Astrocyte (in vitro differentiated cells and primary cell): ENCODE measurements around the gene UBE2C. TPM values are rescaled to one million over a fixed set of nuclear protein-coding genes. Genes with fewer than 3 reads are reported as not detected.

Experiments
- DNase-seq: peaks from one replicate; pipeline ENCODE4 v3.0.0-alpha.2; 2010; ENCODE audit warnings: low read depth
- FAIRE-seq: peaks from 2 replicates; lab custom pipeline; 2011; peaks lifted over from hg19 to GRCh38; lab: Jason Lieb, UNC
- H2AFZ ChIP-seq: 2 replicates; pipeline ENCODE4 v1.6.0; 2012; ENCODE audit warnings: low read depth, low read length, inconsistent platforms
- H3K27ac ChIP-seq: 2 replicates; pipeline ENCODE4 v1.5.1; 2011; ENCODE audit warnings: low read depth, low read length, inconsistent platforms
- H3K27me3 ChIP-seq: 2 replicates; pipeline ENCODE4 v1.6.0; 2011; ENCODE audit warnings: low read length, inconsistent platforms; ENCODE audit not compliant: insufficient read depth
- H3K36me3 ChIP-seq: 2 replicates; pipeline ENCODE4 v1.5.1; 2011; ENCODE audit warnings: low read length, inconsistent platforms; ENCODE audit not compliant: insufficient read depth
- H3K4me1 ChIP-seq: 2 replicates; pipeline ENCODE4 v1.5.1; 2011; ENCODE audit warnings: low read length, inconsistent platforms; ENCODE audit not compliant: insufficient read depth
- H3K4me2 ChIP-seq: 2 replicates; pipeline ENCODE4 v1.6.0; 2012; ENCODE audit warnings: low read length, inconsistent platforms
- H3K4me3 ChIP-seq: 2 replicates; pipeline ENCODE4 v1.5.1; 2011; ENCODE audit warnings: low read depth, mild to moderate bottlenecking, low read length, inconsistent platforms; ENCODE audit not compliant: insufficient read depth
- H3K79me2 ChIP-seq: 2 replicates; pipeline ENCODE4 v1.6.0; 2012; ENCODE audit warnings: mild to moderate bottlenecking, low read length, inconsistent platforms; ENCODE audit not compliant: insufficient read depth
- H3K9ac ChIP-seq: 2 replicates; pipeline ENCODE4 v1.6.0; 2012; ENCODE audit warnings: mild to moderate bottlenecking, low read length, inconsistent platforms
- H3K9me3 ChIP-seq: 2 replicates; pipeline ENCODE4 v1.5.1; 2012; ENCODE audit warnings: low read depth, mild to moderate bottlenecking, low read length, inconsistent platforms; ENCODE audit not compliant: insufficient read depth
- H4K20me1 ChIP-seq: 2 replicates; pipeline ENCODE4 v1.6.0; 2012; ENCODE audit warnings: low read length, inconsistent platforms; ENCODE audit not compliant: insufficient read depth
- H3K27ac Mint-ChIP-seq: one replicate; pipeline ENCODE4 v1.8.0; 2021; ENCODE audit warnings: mild to moderate bottlenecking, mixed read lengths; ENCODE audit not compliant: unreplicated experiment
- H3K27me3 Mint-ChIP-seq: one replicate; pipeline ENCODE4 v1.8.0; 2021; ENCODE audit warnings: low read depth, mixed read lengths; ENCODE audit not compliant: unreplicated experiment
- H3K36me3 Mint-ChIP-seq: one replicate; pipeline ENCODE4 v1.8.0; 2021; ENCODE audit warnings: low read depth, mixed read lengths; ENCODE audit not compliant: unreplicated experiment
- H3K4me1 Mint-ChIP-seq: one replicate; pipeline ENCODE4 v1.8.0; 2021; ENCODE audit warnings: low read depth, mixed read lengths; ENCODE audit not compliant: unreplicated experiment
- H3K4me3 Mint-ChIP-seq: one replicate; pipeline ENCODE4 v1.8.0; 2021; ENCODE audit warnings: mild to moderate bottlenecking, moderate library complexity, mixed read lengths; ENCODE audit not compliant: unreplicated experiment
- H3K9me3 Mint-ChIP-seq: one replicate; pipeline ENCODE4 v1.8.0; 2021; ENCODE audit warnings: mild to moderate bottlenecking, mixed read lengths; ENCODE audit not compliant: unreplicated experiment
- CTCF ChIP-seq: IDR thresholded peaks from 2 replicates; pipeline ENCODE4 v1.5.1; 2011; ENCODE audit warnings: low read depth, mild to moderate bottlenecking, inconsistent platforms, low read length, moderate library complexity; ENCODE audit not compliant: insufficient read depth
- EZH2 ChIP-seq: IDR thresholded peaks from 2 replicates; pipeline ENCODE4 v1.6.1; 2012; ENCODE audit warnings: mild to moderate bottlenecking, low read length, inconsistent platforms; ENCODE audit not compliant: insufficient read depth
- total RNA-seq: library from RNA; stranded (reverse); gene quantifications from 2 replicates; pipeline ENCODE4 v1.2.1, GENCODE V29; 2021

Gene UBE2C
- total RNA-seq, 1 donor from 2014 or later: 12.3 TPM

GRCh38 chr20:45826381-45827019, 14.1 kb downstream of the UBE2C start:
- H3K9me3 Mint-ChIP-seq: no peaks in the 10 kb centered on the region
- Histone ChIP-seq H3K9ac (no peak overlapping the region), H3K27ac (no peak overlapping the region), H2AFZ (peak overlapping the region; percentile 47), H3K79me2 (no peaks in the 10 kb centered on the region), H3K9me3 (no peaks in the 10 kb centered on the region), H4K20me1 (no peaks in the 10 kb centered on the region), H3K4me2 (peak overlapping the region; percentile 20), H3K36me3 (no peaks in the 10 kb centered on the region), H3K27me3 (no peaks in the 10 kb centered on the region), H3K4me3 (no peak overlapping the region), H3K4me1 (peaks cover 8% of the 10 kb centered on the region)
- no peak overlapping the region for H3K27ac Mint-ChIP-seq
- no peak for TF ChIP-seq EZH2
- no peak for TF ChIP-seq CTCF
- H3K4me1 Mint-ChIP-seq: peaks cover 21% of the 10 kb centered on the region
- H3K36me3 Mint-ChIP-seq: no peaks in the 10 kb centered on the region
- DNase-seq: no peak
- peaks cover 7% of the 10 kb centered on the region for H3K27me3 Mint-ChIP-seq
- no peak overlapping the region for H3K4me3 Mint-ChIP-seq
- FAIRE-seq: no peak

- no peaks in the 10 kb centered on the region for H3K79me2 ChIP-seq
- H3K4me3 Mint-ChIP-seq: peak within 1 kb of the TSS; percentile 17
- no peak within 1 kb of the TSS for H3K4me3 ChIP-seq
- H3K36me3 Mint-ChIP-seq: no peaks in the 10 kb centered on the region
- peaks cover 4% of the 10 kb centered on the region for H3K27me3 Mint-ChIP-seq
- no peaks in the 10 kb centered on the region for H3K27me3 ChIP-seq
- H3K4me1 ChIP-seq: peaks cover 8% of the 10 kb centered on the region
- no peaks in the 10 kb centered on the region for H3K36me3 ChIP-seq
- H3K4me2 ChIP-seq: peak within 1 kb of the TSS; percentile 20
- no peaks in the 10 kb centered on the region for H4K20me1 ChIP-seq
- DNase-seq (no peak), FAIRE-seq (no peak)
- peak within 1 kb of the TSS; percentile 47 for H2AFZ ChIP-seq
- no peaks in the 10 kb centered on the region for H3K9me3 Mint-ChIP-seq
- TF ChIP-seq EZH2 (no peak), CTCF (no peak)
- H3K27ac ChIP-seq: no peak within 1 kb of the TSS
- no peak within 1 kb of the TSS for H3K27ac Mint-ChIP-seq
- H3K9ac ChIP-seq: no peak within 1 kb of the TSS
- peaks cover 21% of the 10 kb centered on the region for H3K4me1 Mint-ChIP-seq
- H3K9me3 ChIP-seq: no peaks in the 10 kb centered on the region
Measured at GRCh38 chr20:45827030-45827652, 14.7 kb downstream of the UBE2C start, which contains the start of gene TNNC2. Gene TNNC2, minus strand, starts transcription at chr20:45827312. Its CDS starts 64 bp downstream, at chr20:45827248.

GRCh38 chr20:45827712-45828111, 15.3 kb downstream of the UBE2C start:
- H2AFZ ChIP-seq: no peak overlapping the region
- H3K9ac ChIP-seq: no peak overlapping the region
- H3K27ac ChIP-seq: no peak overlapping the region
- peaks cover 8% of the 10 kb centered on the region for H3K4me1 ChIP-seq
- no peaks in the 10 kb centered on the region for H3K79me2 ChIP-seq
- peaks cover 19% of the 10 kb centered on the region for H3K4me1 Mint-ChIP-seq
- H3K9me3 Mint-ChIP-seq: no peaks in the 10 kb centered on the region
- TF ChIP-seq EZH2 (no peak), CTCF (no peak)
- H3K36me3 Mint-ChIP-seq: no peaks in the 10 kb centered on the region
- H3K27me3 Mint-ChIP-seq: peaks cover 2% of the 10 kb centered on the region
- H3K27ac Mint-ChIP-seq: no peak overlapping the region
- H3K4me3 ChIP-seq: no peak overlapping the region
- no peaks in the 10 kb centered on the region for H3K36me3 ChIP-seq
- no peaks in the 10 kb centered on the region for H3K9me3 ChIP-seq
- H4K20me1 ChIP-seq: no peaks in the 10 kb centered on the region
- H3K27me3 ChIP-seq: no peaks in the 10 kb centered on the region
- FAIRE-seq: no peak
- H3K4me2 ChIP-seq: no peak overlapping the region
- no peak overlapping the region for H3K4me3 Mint-ChIP-seq
- DNase-seq: no peak
